ENCODE results near the gene DHRS7C. TPM values are rescaled to one million over a fixed set of nuclear protein-coding genes. Genes with fewer than 3 reads are reported as not detected.
"Not testable (repeated sequence)": the region's sequence is repeated elsewhere in the genome, so short reads cannot be mapped to it uniquely, and the experiment has no call there.

The DHRS7C gene
- polyA plus RNA-seq, 12 donors, result 20.3 to 121 (median 88.3) TPM; not detected in 1

GRCh38 chr17:9811537-9811936 is 20.1 kb upstream of the DHRS7C start:
- no peak for DNase-seq

DNA sequence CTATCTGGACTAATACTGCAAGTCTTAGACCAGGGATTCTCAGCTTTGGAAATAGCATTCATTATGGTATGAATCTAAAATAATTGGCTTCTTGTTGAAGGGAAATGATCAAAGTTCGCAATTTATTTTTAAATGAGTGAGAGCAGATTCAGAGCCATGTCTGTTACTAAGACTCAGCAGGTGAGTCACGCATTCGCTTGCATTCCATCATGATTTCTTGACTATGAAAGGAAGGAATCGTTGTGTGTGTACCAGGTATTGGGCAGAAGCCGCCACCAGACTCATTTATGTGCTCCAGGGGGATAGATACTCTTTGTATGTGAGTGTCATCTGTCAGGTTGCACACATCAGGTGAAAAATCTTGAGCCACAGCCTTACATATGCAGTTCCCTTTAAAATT is 19.7 kb upstream of the DHRS7C start:
- DNase-seq, result no peak

DNA sequence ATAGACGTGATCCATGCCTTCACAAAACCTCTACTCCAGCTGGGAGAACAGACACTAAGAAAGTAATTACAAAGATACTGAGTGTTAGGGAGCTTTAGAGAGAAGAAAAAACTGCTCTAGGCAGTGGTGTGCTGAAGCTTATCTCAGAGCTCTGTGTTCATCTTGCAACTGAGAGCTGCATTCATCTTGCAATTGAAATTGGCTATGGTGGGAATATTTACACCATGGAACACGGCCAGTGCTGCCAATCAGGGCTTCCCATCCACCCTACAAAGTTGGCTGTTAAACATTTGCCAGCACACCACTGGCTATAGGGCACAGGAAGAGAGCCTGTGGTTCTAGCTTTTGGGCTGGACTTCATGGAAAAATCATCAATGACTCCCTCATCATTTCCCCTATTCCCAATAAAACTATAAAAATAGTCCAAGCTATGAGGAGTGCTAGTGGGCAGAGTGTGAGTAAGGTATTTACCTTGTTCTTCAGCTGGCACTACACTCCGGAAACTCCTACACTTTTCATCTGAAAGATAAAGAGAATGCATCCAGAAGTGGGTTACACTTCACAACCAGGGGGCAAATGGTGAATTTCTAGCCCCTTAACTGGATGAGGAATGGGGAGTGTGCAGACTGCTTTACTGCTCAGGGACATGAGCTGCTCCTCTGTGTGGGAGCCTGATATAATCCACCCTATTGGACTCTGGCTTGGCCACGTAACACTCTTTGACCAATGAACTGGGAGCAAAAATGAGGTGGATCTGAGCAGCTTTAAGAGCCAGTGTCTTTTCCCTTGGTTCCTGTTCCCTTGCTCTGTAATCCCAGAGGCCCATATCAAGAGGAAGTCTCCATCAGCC is 18.9 kb upstream of the DHRS7C start:
- no peak for DNase-seq

DNA sequence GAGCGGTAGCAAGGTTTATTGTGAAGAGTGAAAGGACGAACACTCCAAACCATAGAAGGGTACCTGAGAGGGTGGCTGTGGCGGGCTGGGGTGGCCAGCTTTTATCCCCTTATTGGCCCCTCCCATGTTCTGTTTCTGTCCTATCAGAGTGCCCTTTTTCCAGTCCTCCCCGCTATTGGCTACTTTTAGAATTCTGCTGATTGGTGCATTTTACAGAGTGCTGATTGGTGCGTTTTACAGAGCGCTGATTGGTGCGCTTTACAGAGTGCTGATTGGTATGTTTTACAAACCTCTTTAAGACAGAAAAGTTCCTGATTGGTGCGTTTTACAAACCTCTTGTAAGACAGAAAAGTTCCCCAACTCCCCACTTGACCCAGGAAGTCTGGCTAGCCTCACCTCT is 18.0 kb upstream of the DHRS7C start:
- no peak for DNase-seq

GRCh38 chr17:9806699-9807098 is 15.3 kb upstream of the DHRS7C start:
- DNase-seq, result no peak

DNA sequence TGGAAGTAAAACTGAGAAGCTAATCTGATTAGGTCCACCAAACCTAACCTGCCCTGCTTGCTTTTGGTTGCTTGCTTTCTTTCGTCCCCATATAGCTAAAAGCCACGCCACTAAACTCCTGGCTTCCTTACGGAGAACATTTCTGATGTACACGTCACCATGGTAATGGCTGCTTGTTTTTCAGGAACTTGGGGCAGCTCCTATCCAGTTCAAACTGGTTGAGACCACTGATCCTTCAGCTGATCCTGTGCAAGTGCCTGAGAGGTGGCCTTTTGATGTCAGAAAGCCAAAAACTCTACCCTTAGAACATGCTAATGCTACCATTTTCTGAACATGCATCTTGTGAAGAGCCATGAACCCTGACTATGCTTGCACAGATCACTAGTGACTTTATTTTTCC is 14.4 kb upstream of the DHRS7C start:
- no peak for DNase-seq

DNA sequence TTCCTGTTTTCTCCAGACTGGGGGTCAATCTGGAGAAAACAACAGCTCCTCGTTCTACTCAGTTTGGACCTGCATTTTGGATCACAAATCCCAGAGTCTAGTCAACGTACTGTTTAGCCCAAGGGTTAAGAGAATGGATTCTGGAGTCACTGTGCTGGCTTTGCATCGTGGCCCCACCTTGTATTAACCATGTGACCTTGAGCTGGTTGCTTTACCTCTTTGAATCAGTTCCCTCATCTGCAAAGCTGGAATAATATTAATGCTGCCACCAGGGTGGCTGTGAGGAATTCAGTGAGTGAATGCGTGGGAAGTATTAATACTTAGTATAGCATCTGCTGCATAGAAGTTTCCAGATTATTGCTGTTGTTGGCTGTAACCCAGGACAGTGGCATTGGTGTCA is 11.3 kb upstream of the DHRS7C start:
- DNase-seq, result no peak

- no peak for DNase-seq
Observed at GRCh38 chr17:9802294-9802693, 10.9 kb upstream of the DHRS7C start.

- no peak for DNase-seq
Observed at GRCh38 chr17:9801505-9801904, 10.1 kb upstream of the DHRS7C start.

DNA sequence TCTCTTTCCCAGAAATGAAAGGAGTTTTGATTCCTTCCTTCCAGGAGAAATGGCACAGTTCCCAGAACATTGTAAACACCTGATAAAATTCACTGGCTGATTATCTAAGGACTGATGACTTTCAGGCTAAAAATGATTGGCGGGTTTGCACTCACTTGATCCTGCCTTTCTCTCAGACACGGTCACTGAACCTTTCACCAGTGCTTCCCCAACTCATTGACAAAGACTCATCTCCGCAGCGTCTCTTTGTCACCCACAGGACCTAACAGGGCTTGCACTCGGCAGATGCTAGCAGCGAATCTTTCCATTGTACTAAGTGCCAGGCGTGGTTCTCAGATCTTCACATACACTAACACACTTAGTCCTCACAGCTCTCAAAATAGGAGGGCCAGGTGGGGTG is 7.3 kb upstream of the DHRS7C start:
- no peak for DNase-seq

- DNase-seq, result no peak
Observed at GRCh38 chr17:9798008-9798407, 6.6 kb upstream of the DHRS7C start.

DNA sequence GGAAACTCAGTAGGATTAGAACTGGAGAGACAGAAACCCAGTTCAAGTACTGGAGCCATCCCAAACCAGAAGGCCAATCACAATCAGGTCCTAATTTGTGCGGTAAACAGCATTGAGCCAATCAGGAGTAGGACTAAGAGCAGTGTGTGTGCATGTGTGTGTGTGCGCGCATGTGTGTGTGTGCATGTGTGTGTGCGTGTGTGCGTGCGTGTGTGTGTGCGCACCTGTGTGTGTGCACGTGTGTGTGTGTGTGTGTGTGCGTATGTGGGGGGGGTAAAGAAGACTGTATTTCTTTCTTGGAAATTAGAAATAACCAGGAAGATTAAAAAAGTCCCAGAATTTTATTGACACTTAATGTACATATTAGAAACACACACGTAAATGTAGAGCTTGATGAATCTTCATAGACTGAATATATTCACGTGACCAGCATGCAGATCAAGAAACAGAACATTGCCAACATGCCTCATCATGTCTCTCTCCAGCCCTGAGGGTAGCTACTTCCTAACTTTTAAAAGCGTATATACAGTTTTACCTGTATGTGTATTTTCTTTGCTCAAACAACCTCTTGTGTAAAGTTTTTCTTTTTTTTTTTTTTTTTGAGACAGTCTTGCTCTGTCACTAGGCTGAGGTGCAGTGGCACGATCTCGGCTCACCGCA is 919 bp upstream of the DHRS7C start:
- no peak for DNase-seq

DNA sequence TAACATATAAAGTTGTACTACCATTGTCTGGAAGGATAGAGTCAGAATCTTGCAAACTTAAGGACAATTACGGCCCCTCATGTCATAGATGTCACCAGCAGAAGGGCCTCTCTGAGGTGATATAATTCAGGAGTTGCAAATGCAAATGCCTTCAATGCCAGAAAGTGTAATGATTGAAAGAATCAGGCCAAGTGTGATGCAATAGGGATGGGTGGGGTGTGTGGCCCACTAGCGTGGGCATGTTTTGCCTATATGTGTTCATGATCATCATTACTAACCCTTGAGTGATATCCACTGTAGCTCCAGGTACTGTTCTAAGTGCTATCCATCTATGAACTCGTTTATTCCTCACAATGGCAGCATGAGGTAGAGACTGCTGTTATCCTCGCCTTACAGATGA is 1.1 kb downstream of the DHRS7C start:
- no peak for DNase-seq

DNA sequence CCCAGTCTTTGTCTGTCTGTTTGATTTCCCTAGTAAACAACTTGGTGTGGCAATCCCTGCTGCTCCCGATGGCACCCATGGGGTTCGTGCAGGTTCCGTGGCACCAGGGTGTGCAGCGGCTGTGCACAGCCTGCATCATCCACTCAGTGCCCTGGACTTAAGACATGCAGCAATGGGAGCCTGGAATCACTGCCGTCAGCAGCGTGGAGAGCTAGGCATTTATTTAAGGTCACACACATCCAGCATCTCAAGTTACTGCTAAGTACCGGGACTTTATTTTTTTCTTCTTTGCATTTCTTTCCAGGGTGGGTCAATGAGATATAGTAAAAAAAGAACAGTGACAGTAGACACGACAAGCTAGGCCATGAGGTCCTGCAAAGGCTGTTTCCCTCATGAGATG is 2.8 kb downstream of the DHRS7C start:
- no peak for DNase-seq

- no peak for DNase-seq
Observed at GRCh38 chr17:9784544-9784943, 6.8 kb downstream of the DHRS7C start.

- not testable (repeated sequence) for DNase-seq
Observed at GRCh38 chr17:9783465-9783864, 7.9 kb downstream of the DHRS7C start.

DNA sequence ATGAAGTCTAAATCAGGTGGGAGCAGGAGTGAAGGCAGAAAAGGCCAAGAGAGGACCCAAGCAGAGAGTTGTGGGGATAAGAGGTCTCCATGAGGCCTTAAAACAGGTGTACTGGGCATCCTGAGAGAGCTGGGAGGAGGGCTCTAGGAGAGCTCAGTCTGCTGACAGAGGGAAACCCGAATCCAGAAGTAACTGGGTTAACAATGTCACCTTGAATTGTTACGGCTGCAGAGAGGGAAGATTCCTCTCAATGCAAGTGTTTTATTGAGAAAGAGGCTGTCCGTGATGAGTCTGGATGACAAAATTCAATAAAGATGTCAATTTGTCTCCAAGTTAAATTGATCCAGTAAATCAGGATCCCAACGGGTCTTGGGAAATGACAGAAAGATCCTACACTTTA is 8.3 kb downstream of the DHRS7C start:
- no peak for DNase-seq

GRCh38 chr17:9780552-9780951 is 10.8 kb downstream of the DHRS7C start:
- DNase-seq, result no peak

DNA sequence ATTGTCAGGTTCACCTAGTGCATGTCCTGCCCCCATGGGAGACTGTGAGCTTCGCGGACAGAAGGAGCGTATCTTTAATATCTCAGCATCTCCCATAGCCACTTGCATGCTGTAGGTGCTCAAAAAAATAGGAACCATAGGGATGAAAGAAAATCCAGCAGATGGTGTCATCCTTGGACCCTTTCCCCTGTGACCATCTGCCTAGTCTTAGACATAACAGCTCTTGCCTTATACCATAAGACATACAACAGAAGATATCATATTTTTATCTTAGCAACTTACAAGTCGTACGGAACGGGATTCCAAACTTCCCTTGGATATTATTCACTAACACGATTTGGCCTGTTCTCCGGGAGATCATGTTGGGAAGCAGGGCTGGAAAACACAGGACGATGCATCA is 14.5 kb downstream of the DHRS7C start:
- no peak for DNase-seq

- DNase-seq, result no peak
Observed at GRCh38 chr17:9772658-9773057, 18.7 kb downstream of the DHRS7C start.

DNA sequence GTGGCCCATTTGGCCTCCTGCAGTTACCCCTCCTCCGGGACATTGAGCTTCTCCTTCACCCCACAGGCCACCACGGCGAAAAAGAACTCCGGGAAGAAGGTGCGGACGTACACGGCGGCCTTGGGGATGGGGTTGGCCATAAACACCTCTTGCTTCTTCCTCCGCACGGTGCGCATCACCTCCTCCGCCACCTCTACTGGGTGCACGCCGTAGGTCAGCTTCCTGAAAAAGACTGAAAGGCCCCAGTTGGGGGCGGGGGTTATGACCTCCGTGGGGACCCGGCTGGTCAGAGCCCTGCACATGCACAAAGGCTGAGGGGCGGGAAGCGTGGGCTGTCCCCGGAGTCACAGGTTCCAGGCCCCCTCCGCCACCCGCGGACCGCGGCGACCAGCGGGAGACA is 19.9 kb downstream of the DHRS7C start:
- no peak for DNase-seq

DNA sequence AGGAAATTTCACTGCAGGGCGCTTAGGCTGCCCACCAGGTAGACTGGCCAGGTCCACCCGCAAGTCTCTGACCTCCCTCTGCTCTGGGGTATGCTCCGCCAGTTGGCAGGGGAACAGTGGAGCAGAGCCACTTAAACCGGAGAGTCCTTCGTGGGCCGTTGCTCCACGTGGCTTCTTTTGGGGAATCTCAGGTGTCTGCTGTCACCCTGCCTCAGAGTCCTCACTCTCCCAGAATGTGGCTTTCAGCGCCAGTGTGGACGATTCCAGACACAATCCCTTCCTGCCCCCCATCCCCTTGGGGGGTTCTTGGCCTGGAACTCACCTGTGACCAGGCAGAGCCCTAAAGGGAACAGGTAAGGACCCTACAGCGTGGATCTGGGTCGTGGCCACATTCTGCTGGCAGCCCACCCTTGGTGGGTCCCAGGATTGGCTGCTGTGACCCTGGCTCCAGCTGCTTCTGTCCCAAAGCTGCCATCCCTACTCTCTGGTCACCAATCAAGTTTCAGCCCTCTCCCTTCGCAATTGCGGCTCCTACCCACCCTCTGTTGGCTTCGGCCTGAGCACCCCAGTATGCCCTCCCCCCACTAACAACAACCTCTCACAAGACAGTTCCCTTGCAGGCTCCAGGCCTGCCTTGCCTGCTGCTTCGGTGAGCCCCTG is 22.2 kb downstream of the DHRS7C start:
- DNase-seq, result no peak

GRCh38 chr17:9768381-9768934 is 22.9 kb downstream of the DHRS7C start:
- no peak for DNase-seq

Data from muscle of arm (tissue), 12 donors.